Tibial artery (tissue), 4 donors: ENCODE results near the gene ZNF436.

Experiments used
- DNase-seq, 2 donors: peaks; one replicate each; pipeline ENCODE4 v3.0.0-alpha.2; 2019
- H3K27ac ChIP-seq, 2 donors: fragments of 200-600 bp; sonication (generic) in 1 of 2; 1 replicate in 1 of 2; 2 replicates in 1 of 2; pipeline ENCODE4 v1.5.1; 2018 to 2019; ENCODE audit warnings: mild to moderate bottlenecking in 1 of 2
- H3K27me3 ChIP-seq, 2 donors: fragments of 200-600 bp; sonication (generic) in 1 of 2; one replicate each; pipeline versions ENCODE4 v1.5.1 to v1.6.0; 2016 to 2019
- H3K36me3 ChIP-seq, 3 donors: fragments of 200-600 bp; sonication (generic) in 2 of 3; one replicate each; pipeline ENCODE4 v1.5.1; 2016 to 2019; ENCODE audit warnings: mild to moderate bottlenecking in 2 of 3
- H3K4me1 ChIP-seq, 4 donors: fragments of 200-600 bp; sonication (generic) in 2 of 4; 1 replicate in 3 of 4; 2 replicates in 1 of 4; pipeline ENCODE4 v1.5.1; 2016 to 2019
- H3K4me3 ChIP-seq, 2 donors: fragments of 200-600 bp; sonication (generic) in 1 of 2; 1 replicate in 1 of 2; 2 replicates in 1 of 2; pipeline ENCODE4 v1.5.1; 2018 to 2019; ENCODE audit warnings: mild to moderate bottlenecking in 2 of 2
- H3K9me3 ChIP-seq, 3 donors: fragments of 200-600 bp; sonication (generic) in 1 of 3; one replicate each; pipeline ENCODE4 v1.5.1; 2016 to 2019
- intact Hi-C: fragments of 100-400 bp; cut with DNase I; formaldehyde crosslinking; loops from one replicate; pipeline ENCODE4 v1.15.0; 2023; ENCODE audit warnings: low total_unique reads
- TF ChIP-seq, protein P1 (sequence below), 2 experiments: fragments of 200-600 bp in 1 of 2; fragments of 450-650 bp in 1 of 2; IDR thresholded peaks; one replicate each; pipeline ENCODE4 v1.5.1; 2017 to 2019; ENCODE audit warnings: antibody characterized with exemption in 2 of 2, mild to moderate bottlenecking in 1 of 2, moderate library complexity in 1 of 2

Gene ZNF436

DNA sequence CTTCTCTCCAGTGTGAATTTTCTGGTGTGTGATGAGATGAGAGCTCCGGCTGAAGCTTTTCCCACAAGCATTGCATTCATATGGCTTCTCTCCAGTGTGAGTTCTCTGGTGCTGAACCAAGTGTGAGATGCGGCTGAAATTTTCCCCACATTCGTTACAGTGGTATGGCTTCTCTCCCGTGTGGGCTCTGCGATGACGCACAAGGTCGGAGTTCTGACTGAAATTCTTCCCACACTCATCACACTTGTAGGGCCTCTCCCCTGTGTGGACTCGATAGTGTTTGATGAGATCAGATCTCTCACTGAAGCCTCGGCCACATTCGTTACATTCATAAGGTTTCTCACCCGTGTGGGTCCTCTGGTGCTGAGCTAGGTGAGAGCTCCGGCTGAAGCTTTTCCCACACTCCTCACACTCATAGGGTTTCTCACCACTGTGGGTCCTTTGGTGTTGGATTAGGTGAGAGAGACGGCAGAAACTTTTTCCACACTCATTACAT, 7.4 kb downstream of the ZNF436 start:
- peaks cover 0 to 33% (median 11%) of the 10 kb centered on the region in 4 donors for H3K4me1 ChIP-seq
- DNase-seq = no peak
- TF ChIP-seq, protein P1, sequence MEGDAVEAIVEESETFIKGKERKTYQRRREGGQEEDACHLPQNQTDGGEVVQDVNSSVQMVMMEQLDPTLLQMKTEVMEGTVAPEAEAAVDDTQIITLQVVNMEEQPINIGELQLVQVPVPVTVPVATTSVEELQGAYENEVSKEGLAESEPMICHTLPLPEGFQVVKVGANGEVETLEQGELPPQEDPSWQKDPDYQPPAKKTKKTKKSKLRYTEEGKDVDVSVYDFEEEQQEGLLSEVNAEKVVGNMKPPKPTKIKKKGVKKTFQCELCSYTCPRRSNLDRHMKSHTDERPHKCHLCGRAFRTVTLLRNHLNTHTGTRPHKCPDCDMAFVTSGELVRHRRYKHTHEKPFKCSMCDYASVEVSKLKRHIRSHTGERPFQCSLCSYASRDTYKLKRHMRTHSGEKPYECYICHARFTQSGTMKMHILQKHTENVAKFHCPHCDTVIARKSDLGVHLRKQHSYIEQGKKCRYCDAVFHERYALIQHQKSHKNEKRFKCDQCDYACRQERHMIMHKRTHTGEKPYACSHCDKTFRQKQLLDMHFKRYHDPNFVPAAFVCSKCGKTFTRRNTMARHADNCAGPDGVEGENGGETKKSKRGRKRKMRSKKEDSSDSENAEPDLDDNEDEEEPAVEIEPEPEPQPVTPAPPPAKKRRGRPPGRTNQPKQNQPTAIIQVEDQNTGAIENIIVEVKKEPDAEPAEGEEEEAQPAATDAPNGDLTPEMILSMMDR (IDR thresholded peaks at IDR 0.05) = no peak
- H3K27me3 ChIP-seq = no peaks in the 10 kb centered on the region
- intact Hi-C loops = loop anchor here (10.0 kb wide), 1 partner anchor 173 kb away; the partner anchor contains the start of gene E2F2
- H3K4me3 ChIP-seq = no peak overlapping the region
- H3K9me3 ChIP-seq = peaks cover 10 to 59% (median 32%) of the 10 kb centered on the region in 3 donors
- peaks cover 63 to 84% (median 78%) of the 10 kb centered on the region in 3 donors for H3K36me3 ChIP-seq
- H3K27ac ChIP-seq = no peak overlapping the region

DNA sequence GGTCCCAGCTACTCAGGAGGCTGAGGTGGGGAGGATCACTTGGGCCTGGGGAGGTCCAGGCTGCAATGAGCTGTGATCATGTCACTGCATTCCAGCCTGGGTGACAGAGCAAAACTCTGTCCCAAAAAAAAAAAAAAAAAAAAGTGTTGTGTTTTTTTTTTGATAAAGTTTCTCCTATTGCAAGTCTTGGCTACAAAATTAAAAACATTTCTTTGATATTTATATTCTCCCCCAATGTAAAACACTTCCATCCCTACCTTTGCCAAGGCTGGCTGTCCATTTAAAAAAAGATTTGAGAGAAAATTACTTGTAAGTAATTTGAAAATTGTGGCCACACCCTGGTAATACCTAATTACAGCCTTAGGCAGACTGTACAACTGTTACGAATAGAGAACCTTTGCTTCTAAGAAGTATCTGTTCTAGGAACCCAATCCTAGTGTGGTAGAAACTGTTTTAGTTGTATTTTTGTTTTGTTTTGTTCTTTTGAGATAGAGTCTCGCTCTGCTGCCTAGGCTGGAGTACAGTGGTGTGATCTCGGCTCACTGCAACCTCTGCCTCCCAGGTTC, 11.2 kb downstream of the ZNF436 start:
- Histone ChIP-seq H3K36me3 (peaks cover 40 to 50% (median 47%) of the 10 kb centered on the region in 3 donors), H3K4me1 (peaks cover 0 to 21% (median 1%) of the 10 kb centered on the region in 4 donors), H3K27me3 (no peaks in the 10 kb centered on the region), H3K4me3 (no peak overlapping the region), H3K27ac (no peak overlapping the region), H3K9me3 (peaks cover 10 to 42% (median 26%) of the 10 kb centered on the region in 3 donors)
- TF ChIP-seq, protein P1 (IDR thresholded peaks at IDR 0.05) = no peak
- no peak for DNase-seq
- intact Hi-C loops = no loop called here

DNA sequence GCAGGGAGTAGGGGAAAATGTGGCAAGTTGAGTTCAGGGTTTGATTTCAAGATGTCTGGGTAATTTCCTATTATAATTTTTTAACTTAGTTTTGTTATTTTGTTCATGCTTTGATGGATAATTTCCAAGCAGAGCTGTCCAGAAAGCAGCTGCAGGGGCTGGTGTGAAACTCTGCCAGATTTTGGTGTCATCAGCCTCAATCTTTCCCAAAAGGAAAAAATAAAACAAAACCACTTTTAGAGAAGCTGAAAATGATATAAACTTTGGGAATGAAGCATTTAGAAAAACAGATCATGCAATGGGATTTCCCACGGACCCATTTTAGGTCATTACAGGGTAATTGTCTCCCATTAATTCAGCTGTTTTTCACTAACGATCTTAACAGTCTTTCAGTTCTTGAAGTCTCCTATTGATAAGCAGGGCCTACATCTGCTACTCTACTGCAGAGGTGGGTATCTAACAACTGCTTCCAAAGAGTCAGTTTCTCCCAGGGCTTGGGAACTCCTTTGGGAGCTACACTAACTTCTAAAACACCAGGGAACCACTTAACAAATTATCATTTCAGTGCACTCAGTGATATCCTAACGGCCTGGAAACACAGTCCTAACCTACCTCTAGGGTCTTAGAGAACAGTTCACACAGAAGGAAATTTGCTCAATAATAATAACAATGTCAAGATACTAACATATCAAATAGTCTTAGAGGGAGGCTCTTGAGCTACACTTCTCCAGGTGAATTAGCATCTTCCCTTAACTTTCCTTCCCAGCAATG, 12.3 kb downstream of the ZNF436 start:
- H3K4me3 ChIP-seq = no peak overlapping the region
- H3K27ac ChIP-seq = no peak overlapping the region
- no peaks in the 10 kb centered on the region for H3K27me3 ChIP-seq
- H3K4me1 ChIP-seq = peaks cover 0 to 21% (median 1%) of the 10 kb centered on the region in 4 donors
- DNase-seq = no peak
- intact Hi-C loops = no loop called here
- TF ChIP-seq, protein P1 (IDR thresholded peaks at IDR 0.05) = no peak
- peaks cover 4 to 31% (median 15%) of the 10 kb centered on the region in 3 donors for H3K9me3 ChIP-seq
- peaks cover 29 to 40% (median 36%) of the 10 kb centered on the region in 3 donors for H3K36me3 ChIP-seq

DNA sequence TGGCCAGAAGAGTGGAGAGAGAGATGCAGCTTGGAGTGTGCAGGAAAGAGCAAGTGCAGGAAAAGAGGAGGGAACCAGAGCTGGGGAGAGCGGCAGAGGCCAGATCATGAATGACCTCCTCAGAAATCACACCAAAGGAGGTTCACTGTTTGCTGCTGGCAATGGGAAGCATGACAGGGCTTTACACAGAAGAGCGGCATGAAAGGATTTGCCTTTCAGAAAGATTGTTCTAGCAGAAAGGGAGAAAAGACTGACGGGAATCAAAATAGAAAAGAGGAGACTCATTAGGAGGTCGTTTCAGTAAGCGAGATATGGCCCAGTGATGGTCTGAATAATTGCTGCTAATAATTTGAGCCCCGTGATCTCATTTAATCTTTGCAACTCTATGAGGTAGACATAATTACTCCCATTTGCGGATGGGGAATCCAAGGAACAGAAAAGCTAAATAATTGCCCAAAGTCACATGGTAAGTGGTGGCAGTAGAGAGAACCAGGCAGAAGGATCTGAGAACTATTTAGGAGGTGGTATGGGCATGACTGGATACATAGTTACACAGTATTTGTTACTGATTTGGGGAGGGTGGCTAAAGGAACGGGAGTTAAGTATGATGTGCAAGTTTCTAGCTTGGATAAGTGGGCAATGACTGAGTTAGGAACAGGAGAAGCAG, 13.0 kb downstream of the ZNF436 start:
- no peak overlapping the region for H3K4me3 ChIP-seq
- H3K36me3 ChIP-seq = peaks cover 22 to 32% (median 29%) of the 10 kb centered on the region in 3 donors
- intact Hi-C loops = no loop called here
- no peak overlapping the region for H3K27ac ChIP-seq
- TF ChIP-seq, protein P1 (IDR thresholded peaks at IDR 0.05) = no peak
- H3K27me3 ChIP-seq = no peaks in the 10 kb centered on the region
- H3K4me1 ChIP-seq = peaks cover 0 to 21% (median 1%) of the 10 kb centered on the region in 4 donors
- peaks cover 0 to 24% (median 8%) of the 10 kb centered on the region in 3 donors for H3K9me3 ChIP-seq
- no peak for DNase-seq

- peaks cover 2 to 9% (median 6%) of the 10 kb centered on the region in 3 donors for H3K36me3 ChIP-seq
- TF ChIP-seq, protein P1 (IDR thresholded peaks at IDR 0.05) = no peak
- H3K4me3 ChIP-seq = no peak overlapping the region
- no peak for DNase-seq
- peaks cover 0 to under 1% (median 0%) of the 10 kb centered on the region in 3 donors for H3K9me3 ChIP-seq
- intact Hi-C loops = no loop called here
- H3K27me3 ChIP-seq = no peaks in the 10 kb centered on the region
- peaks cover 0 to 21% (median 1%) of the 10 kb centered on the region in 4 donors for H3K4me1 ChIP-seq
- no peak overlapping the region for H3K27ac ChIP-seq
Measured at GRCh38 chr1:23354245-23354644, 15.4 kb downstream of the ZNF436 start.
